Spinal cord (tissue), 10 donors: ENCODE data around the gene CYREN. TPM values are rescaled to one million over a fixed set of nuclear protein-coding genes. Genes with fewer than 3 reads are reported as not detected.
"Not testable (repeated sequence)": the region's sequence is repeated elsewhere in the genome, so short reads cannot be mapped to it uniquely, and the experiment has no call there.

Experiments
- DNase-seq, 6 donors: peaks; one replicate each; pipeline versions ENCODE4 v3.0.0 to v3.0.0-alpha.2; 2013 to 2015; ENCODE audit warnings: low spot score in 6 of 6, low read depth in 4 of 6
- H3K27ac ChIP-seq: one replicate; pipeline ENCODE4 v1.5.1; 2013; ENCODE audit warnings: low read depth, low read length, control low read depth
- H3K27me3 ChIP-seq: one replicate; pipeline ENCODE4 v1.6.1; 2013; ENCODE audit warnings: low read length; ENCODE audit not compliant: control insufficient read depth, insufficient read depth
- H3K36me3 ChIP-seq: one replicate; pipeline ENCODE4 v1.6.1; 2013; ENCODE audit warnings: low read length; ENCODE audit not compliant: control insufficient read depth, insufficient read depth
- H3K4me1 ChIP-seq: one replicate; pipeline ENCODE4 v1.6.1; 2013; ENCODE audit warnings: low read length; ENCODE audit not compliant: control insufficient read depth, insufficient read depth
- H3K4me3 ChIP-seq: one replicate; pipeline ENCODE4 v1.5.1; 2013; ENCODE audit warnings: low read depth, low read length, control low read depth
- H3K9me3 ChIP-seq: one replicate; pipeline ENCODE4 v1.6.1; 2013; ENCODE audit warnings: low read length; ENCODE audit not compliant: control insufficient read depth, insufficient read depth
- WGBS: methylation state at CpG from one replicate; pipeline ENCODE4 v1.1.5; 2013; ENCODE audit warnings: missing lambda C conversion rate; ENCODE audit not compliant: insufficient coverage; 5-methylcytosine and 5-hydroxymethylcytosine counted together
- polyA plus RNA-seq, 2 donors: library from polyadenylated mRNA; unstranded; fragments of 120-200 nt; gene quantifications; one replicate each; pipeline ENCODE4 v1.2.1, GENCODE V29; 2013; ENCODE audit not compliant: insufficient read length in 2 of 2
- small RNA-seq: library from RNA; depleted of rRNA; stranded (forward); fragments of <200 nt; gene quantifications from one replicate; pipeline ENCODE3, GENCODE V24; 2014; ENCODE audit warnings: low replicate concordance
- total RNA-seq, 2 donors: library from RNA; depleted of rRNA in 1 of 2; stranded (reverse); fragments of 120-200 nt in 1 of 2; fragments of >200 nt in 1 of 2; gene quantifications; one replicate each; pipeline versions ENCODE4 v1.2.3 to v1.2.4, GENCODE V29; 2013 to 2014
- donor health status: healthy.

The CYREN gene
- total and polyA plus RNA-seq, 4 donors = 23.7 to 51.8 (median 29.3) TPM

DNA sequence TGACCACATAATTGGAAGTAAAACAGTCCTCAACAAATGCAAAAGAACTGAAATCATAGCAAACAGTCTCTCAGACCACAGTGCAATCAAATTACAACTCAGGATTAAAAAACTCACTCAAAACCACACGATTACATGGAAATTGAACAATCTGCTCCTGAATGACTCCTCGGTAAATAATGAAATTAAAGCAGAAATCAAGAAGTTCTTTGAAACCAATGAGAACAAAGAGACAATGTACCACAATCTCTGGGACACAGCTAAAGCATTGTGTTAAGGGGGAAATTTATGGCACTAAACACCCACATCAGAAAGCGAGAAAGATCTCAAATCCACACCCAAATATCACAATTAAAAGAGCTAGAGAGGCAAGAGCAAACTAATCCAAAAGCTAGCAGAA is 45.9 kb downstream of the CYREN start:
- not testable (repeated sequence) for DNase-seq, H3K4me1 ChIP-seq, H3K36me3 ChIP-seq, H3K4me3 ChIP-seq, H3K9me3 ChIP-seq, H3K27me3 ChIP-seq, H3K27ac ChIP-seq
- no CpG with 5 or more reads among the region's 3 CpGs for WGBS

DNA sequence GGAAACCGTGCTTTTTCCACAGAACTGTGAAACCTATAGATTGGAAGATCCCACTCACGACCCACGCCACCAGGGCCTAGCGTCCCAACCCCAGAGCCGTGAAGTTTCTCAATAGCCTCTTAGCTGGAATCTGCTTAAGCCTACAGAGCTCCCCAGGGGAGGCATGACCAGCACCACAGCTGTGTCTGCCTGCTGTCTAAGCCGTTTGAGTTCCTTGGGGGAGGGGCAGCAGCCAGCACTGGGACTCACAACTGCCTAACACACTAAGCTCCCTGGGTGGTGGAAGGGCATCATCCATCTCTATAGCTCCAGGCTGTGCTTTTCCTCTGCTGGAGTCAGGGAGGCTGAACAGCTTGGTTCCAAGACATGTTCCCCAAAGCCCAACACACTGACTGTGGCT is 48.6 kb downstream of the CYREN start:
- H3K4me1 ChIP-seq = no peaks in the 10 kb centered on the region
- no peak overlapping the region for H3K27ac ChIP-seq
- H3K36me3 ChIP-seq = no peaks in the 10 kb centered on the region
- no peak for DNase-seq
- 77% methylated on average over 5 of the region's 6 CpGs for WGBS
- no peak overlapping the region for H3K4me3 ChIP-seq
- H3K9me3 ChIP-seq = peaks cover 4% of the 10 kb centered on the region
- no peaks in the 10 kb centered on the region for H3K27me3 ChIP-seq

GRCh38 chr7:135117096-135117495 is 53.4 kb downstream of the CYREN start:
- Histone ChIP-seq H3K36me3 (no peaks in the 10 kb centered on the region), H3K27ac (no peak overlapping the region), H3K4me1 (no peaks in the 10 kb centered on the region), H3K4me3 (no peak overlapping the region), H3K9me3 (peaks cover 4% of the 10 kb centered on the region), H3K27me3 (no peaks in the 10 kb centered on the region)
- DNase-seq = no peak
- no CpG with 5 or more reads among the region's 1 CpG for WGBS

Small RNA genes lying within 50 kb of the gene (small RNA-seq; reads per million reads assigned to genes)
- gene MIR6509 = not detected

Other genes with a start within 250 kb of the CYREN start
- 1 to 10 TPM; 5.5 to 5.9 TPM for gene AGBL3, start 184.2 kb downstream of the CYREN start, total RNA-seq
- gene AGBL3, start 184.2 kb downstream of the CYREN start, polyA plus RNA-seq = 1 to 10 TPM; 7.7 to 8.3 TPM
- 1 to 10 TPM; 3.0 to 3.4 TPM for gene TMEM140, start 22.6 kb downstream of the CYREN start, total RNA-seq
- gene TMEM140, start 22.6 kb downstream of the CYREN start, polyA plus RNA-seq = 10 to 100 TPM; 10.6 to 11.2 TPM
- 10 to 100 TPM; 11.8 to 23.4 TPM for gene WDR91, start 40.8 kb upstream of the CYREN start, total RNA-seq
- gene WDR91, start 40.8 kb upstream of the CYREN start, polyA plus RNA-seq = 10 to 100 TPM; 16.2 to 27.4 TPM
- not detected for gene STRA8, start 63.1 kb upstream of the CYREN start, total RNA-seq
- gene STRA8, start 63.1 kb upstream of the CYREN start, polyA plus RNA-seq = not detected